Colon (tissue), 2 donors: ENCODE data around the gene HSD17B14.
"Not testable (repeated sequence)": the region's sequence is repeated elsewhere in the genome, so short reads cannot be mapped to it uniquely, and the experiment has no call there.

ENCODE experiments used
- FAIRE-seq: peaks from 2 replicates; lab custom pipeline; 2012; peaks lifted over from hg19 to GRCh38; lab: Jason Lieb, UNC
- donor health status: control.
- donor health status: control.

Gene HSD17B14

DNA sequence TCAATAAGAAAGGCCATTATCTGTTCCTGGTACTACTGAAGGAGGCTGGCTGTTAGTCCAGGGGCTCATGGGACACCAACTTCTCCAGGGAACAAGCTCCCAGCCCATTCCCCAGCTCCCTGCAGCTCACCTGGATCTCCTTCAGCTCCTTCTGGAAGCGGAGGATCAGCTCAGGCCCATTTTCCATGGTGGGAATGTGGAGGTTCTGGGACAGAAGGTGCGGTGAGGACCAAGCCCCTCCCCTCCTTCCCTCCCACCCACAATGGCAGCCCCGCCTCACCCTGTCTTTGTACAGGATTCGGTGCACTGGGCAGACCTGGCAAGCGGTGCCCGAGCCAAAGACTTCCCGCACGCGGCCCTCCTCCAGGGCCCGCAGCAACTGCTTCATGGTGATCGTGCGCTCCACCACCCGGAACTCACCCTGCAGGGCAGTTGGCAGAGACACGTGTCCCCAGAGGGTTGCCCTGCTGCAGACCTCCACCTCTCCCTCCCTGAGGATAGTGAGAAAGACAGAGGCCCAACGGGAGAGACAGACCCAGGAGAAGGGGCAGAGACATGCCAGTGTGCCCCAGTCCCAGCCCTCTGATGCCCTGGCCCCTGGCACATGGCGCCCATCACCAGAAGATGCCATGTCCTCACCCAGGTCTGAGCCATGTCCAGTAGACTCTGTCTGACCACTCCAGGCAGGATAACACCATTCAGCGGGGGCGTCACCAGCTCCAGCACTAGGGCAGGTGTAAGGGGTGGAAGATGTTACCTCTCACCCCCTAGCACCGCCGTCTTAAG, 39.8 kb downstream of the HSD17B14 start:
- FAIRE-seq: no peak

GRCh38 chr19:48795685-48796070, 40.6 kb downstream of the HSD17B14 start:
- no peak for FAIRE-seq

- no peak for FAIRE-seq
Measured at GRCh38 chr19:48795055-48795684, 41.1 kb downstream of the HSD17B14 start.

- FAIRE-seq: no peak
Measured at GRCh38 chr19:48794291-48794690, 42.0 kb downstream of the HSD17B14 start.

DNA sequence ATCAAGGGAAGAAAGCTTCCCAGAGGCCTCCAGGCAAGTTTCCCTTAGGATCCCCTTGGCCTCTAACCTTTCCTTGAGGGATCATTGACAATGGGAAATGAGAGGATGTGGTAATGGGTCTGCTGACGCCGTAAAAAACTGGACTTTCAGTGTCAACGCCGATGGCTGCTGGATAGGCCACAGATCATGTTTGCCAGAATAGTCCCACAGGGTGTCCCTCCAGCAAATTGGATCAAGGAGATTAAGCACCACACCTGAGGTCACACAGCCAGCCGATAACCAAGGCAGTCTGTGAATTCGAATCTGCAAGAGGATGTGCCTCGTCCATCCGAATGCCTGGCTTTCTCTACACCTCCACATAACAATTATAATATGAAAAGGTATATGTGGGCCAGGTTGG, 43.0 kb downstream of the HSD17B14 start:
- FAIRE-seq: no peak

GRCh38 chr19:48787331-48787730, 49.0 kb downstream of the HSD17B14 start:
- FAIRE-seq: not testable (repeated sequence)

GRCh38 chr19:48786422-48786821, 49.9 kb downstream of the HSD17B14 start:
- not testable (repeated sequence) for FAIRE-seq

DNA sequence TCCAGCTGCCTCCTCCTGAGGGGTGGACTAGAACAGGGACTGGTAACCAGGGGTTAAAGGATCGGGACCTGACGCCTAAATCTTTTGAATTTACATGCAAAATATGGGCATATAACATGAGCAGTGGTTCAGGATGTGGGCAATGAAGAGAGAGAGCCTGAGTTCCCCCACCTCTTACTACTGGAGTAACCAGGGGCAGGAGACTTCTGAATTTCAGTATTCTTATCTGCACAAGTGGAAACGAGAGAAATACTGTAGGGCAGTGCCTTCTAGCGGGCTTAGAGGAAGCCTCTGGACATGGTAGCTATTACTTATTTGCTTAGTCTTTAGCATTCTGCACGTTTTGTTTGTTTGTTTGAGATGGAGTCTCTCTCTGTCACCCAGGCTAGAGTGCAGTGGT, 51.8 kb downstream of the HSD17B14 start:
- FAIRE-seq: no peak

GRCh38 chr19:48780631-48781391, 55.5 kb downstream of the HSD17B14 start:
- no peak for FAIRE-seq

GRCh38 chr19:48779636-48780035, 56.7 kb downstream of the HSD17B14 start:
- FAIRE-seq: no peak

DNA sequence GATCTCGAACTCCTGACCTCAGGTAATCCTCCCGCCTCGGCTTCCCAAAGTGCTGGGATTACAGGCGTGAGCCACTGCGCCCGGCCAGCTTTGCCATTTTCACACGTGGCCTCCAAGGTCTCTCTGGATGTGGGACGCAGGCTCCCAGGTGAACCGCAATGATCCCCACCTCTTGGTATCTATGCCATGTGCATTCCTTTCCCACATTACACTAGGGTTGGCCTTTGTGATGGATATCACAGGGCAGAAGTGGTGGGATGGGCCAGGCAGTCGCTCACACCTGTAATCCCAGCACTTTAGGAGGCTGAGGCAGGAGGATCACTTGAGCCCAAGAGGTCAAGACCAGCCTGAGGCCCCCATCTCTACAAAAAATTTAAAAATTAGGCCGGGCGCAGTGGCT, 58.6 kb downstream of the HSD17B14 start:
- no peak for FAIRE-seq

DNA sequence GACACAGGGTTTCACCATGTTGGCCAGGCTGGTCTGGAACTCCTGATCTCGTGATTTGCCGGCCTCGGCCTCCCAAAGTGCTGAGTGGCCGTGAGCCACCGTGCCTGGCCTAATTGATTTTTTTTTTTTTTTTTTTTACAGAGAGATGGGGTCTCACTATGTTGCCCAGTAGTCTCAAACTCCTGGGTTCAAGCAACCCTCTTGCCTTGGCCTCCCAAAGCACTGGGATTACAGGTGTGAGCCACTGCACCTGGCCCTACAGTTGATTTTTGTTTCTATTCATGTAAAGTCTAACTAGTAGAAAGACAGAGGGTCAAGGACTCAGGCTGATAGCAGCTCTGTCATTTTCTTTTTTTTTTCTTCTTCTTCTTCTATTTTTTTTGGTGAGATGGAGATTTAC, 59.2 kb downstream of the HSD17B14 start:
- no peak for FAIRE-seq

- no peak for FAIRE-seq
Measured at GRCh38 chr19:48772503-48772953, 63.8 kb downstream of the HSD17B14 start.

GRCh38 chr19:48770734-48771472, 65.4 kb downstream of the HSD17B14 start:
- no peak for FAIRE-seq

DNA sequence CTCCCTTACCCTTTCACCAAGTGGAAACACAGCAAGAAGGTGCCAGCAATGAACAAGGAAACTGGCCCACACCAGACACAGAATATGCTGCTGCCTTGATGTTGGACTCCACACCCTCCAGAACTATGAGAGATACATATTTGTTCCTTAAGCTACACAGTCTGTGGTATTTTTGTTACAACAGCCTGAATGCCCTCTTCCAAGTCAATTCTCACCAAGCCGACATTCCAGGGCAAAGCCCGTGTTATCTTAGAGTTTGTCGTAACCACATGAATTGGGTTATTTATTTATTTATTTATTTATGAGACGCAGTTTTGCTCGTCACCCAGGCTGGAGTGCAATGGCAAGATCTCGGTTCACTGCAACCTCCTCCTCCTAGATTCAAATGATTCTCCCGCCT, 66.0 kb downstream of the HSD17B14 start:
- no peak for FAIRE-seq

DNA sequence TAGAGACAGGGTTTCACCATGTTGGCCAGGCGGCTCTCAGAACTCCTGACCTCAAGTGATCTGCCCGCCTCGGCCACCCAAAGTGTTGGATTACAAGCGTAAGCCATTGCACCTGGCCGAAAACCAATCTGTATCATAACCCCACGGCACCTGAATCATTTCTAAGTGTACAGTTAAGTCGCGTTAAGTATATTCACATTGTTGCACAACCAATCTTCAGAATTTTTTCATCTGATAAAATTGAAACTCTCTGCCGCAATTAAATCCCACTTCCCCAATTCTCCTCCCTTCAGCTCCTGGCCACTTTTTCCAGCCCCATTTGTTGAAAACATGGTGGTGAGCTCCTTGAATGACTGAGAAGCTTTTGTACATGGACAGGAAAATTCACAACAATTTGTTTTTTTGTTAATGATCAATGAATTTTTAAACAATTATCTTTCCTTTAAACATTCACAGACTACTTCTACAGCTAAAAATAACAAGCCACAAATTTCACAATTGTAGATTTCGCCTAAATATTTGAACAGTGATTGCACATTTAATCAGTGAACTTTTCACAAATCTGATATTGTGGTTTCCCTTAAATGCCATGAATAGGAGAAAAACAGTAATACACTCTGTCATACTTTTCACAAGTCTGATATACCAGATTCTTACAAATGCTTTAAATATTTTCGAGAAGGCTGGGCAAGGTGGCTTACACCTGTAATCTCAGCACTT, 67.1 kb downstream of the HSD17B14 start:
- no peak for FAIRE-seq

DNA sequence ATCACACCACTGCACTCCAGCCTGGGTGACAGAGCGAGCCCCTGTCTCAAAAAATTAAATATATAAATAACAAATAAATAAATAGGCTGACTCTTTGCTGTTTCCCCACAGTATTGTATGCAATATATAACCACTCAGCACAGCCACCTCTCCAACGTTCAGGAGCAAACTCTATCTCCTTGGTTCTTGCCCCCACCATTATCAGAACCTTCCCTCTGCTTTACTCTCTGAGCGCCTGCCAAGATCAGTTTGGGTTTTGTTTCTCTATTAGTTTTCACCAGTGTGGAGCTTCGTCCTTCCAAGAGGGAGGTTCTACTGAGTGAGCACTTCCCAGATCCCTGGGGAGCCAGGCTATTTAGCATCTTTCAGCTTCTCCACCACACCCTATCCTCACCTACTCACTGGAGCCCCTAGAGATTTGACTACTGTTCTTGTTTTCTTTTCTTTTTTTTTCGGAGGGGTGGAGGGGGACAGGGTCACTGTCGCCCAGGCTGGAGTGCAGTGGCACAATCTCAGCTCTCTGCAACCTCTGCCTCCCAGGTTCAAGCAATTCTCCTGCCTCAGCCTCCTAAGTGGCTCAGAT, 68.0 kb downstream of the HSD17B14 start:
- FAIRE-seq: not testable (repeated sequence)

GRCh38 chr19:48765816-48766215, 70.5 kb downstream of the HSD17B14 start:
- not testable (repeated sequence) for FAIRE-seq
